H1 (cell line): ENCODE data around the gene PLEKHG3. TPM values are rescaled to one million over a fixed set of nuclear protein-coding genes. Genes with fewer than 3 reads are reported as not detected.

Experiments used
- CTCF ChIA-PET: fragments of 300-600 bp; sonication (Branson Sonifier 250); formaldehyde crosslinking; loops from one replicate; lab custom pipeline; 2021; ENCODE audit not compliant: partially characterized antibody; lab: Charles Lee
- POLR2A ChIA-PET: fragments of 300-600 bp; sonication (Branson Sonifier 250); formaldehyde crosslinking; loops from one replicate; lab custom pipeline; 2021; ENCODE audit warnings: inconsistent platforms; ENCODE audit not compliant: partially characterized antibody; lab: Charles Lee
- DNase-seq, 2 experiments: peaks; one replicate each; pipeline versions ENCODE4 v3.0.0 to v3.0.0-alpha.2; 2010 to 2022; ENCODE audit warnings: low spot score in 2 of 2, low read depth in 1 of 2, mixed read lengths in 1 of 2
- FAIRE-seq: peaks from 2 replicates; lab custom pipeline; 2011; peaks lifted over from hg19 to GRCh38; lab: Jason Lieb, UNC
- H2AFZ ChIP-seq: 2 replicates; pipeline ENCODE4 v1.8.1; 2012; ENCODE audit warnings: low read length, inconsistent platforms
- H2AK5ac ChIP-seq: 2 replicates; pipeline ENCODE4 v1.6.1; 2013; ENCODE audit warnings: low read depth, low read length
- H2BK120ac ChIP-seq: replicated peaks from 2 replicates; pipeline ENCODE3; 2013; ENCODE audit warnings: low read depth, low read length, inconsistent platforms
- H2BK12ac ChIP-seq: 2 replicates; pipeline ENCODE4 v1.6.1; 2013; ENCODE audit warnings: low read depth, low read length
- H2BK15ac ChIP-seq: 2 replicates; pipeline ENCODE4 v1.6.1; 2013; ENCODE audit warnings: low read length
- H2BK20ac ChIP-seq: 2 replicates; pipeline ENCODE4 v1.6.1; 2013; ENCODE audit warnings: low read length
- H2BK5ac ChIP-seq: 2 replicates; pipeline ENCODE4 v1.6.1; 2013; ENCODE audit warnings: low read depth, low read length
- H3K14ac ChIP-seq: 2 replicates; pipeline ENCODE4 v1.6.1; 2013; ENCODE audit warnings: inconsistent platforms; ENCODE audit not compliant: insufficient read length
- H3K18ac ChIP-seq: 2 replicates; pipeline ENCODE4 v1.6.1; 2013; ENCODE audit warnings: low read length; ENCODE audit errors: extremely low read depth
- H3K23ac ChIP-seq: 2 replicates; pipeline ENCODE4 v1.6.1; 2013; ENCODE audit warnings: inconsistent platforms; ENCODE audit not compliant: insufficient read length
- H3K23me2 ChIP-seq: 2 replicates; pipeline ENCODE4 v1.6.1; 2013; ENCODE audit warnings: low read depth, low read length
- H3K27ac ChIP-seq: 2 replicates; pipeline ENCODE4 v1.6.1; 2011; ENCODE audit warnings: low read depth, low read length, inconsistent platforms
- H3K27me3 ChIP-seq, 4 experiments: replicated peaks in 1 of 4; 1 replicate in 1 of 4; 2 replicates in 3 of 4; pipeline versions ENCODE4 v1.6.1 to v1.8.1; 2011 to 2013; ENCODE audit warnings: low read length in 3 of 4, mild to moderate bottlenecking in 3 of 4, inconsistent platforms in 2 of 4, mixed read lengths in 2 of 4, moderate library complexity in 1 of 4; ENCODE audit not compliant: control insufficient read depth in 3 of 4, insufficient read depth in 3 of 4; ENCODE audit errors: extremely low read depth in 1 of 4
- H3K36me3 ChIP-seq, 4 experiments: 2 replicates each; pipeline versions ENCODE4 v1.6.1 to v1.8.1; 2011 to 2013; ENCODE audit warnings: mild to moderate bottlenecking in 4 of 4, low read length in 3 of 4, moderate library complexity in 2 of 4, control low read depth in 1 of 4, inconsistent platforms in 1 of 4; ENCODE audit not compliant: insufficient read depth in 4 of 4, control insufficient read depth in 2 of 4
- H3K4ac ChIP-seq: replicated peaks from 2 replicates; pipeline ENCODE3; 2013; ENCODE audit warnings: low read length, low read depth, mixed read lengths, inconsistent platforms; ENCODE audit not compliant: insufficient read length
- H3K4me1 ChIP-seq, 4 experiments: replicated peaks in 1 of 4; 1 replicate in 1 of 4; 2 replicates in 3 of 4; pipeline versions ENCODE4 v1.6.1 to v1.8.1; 2011 to 2013; ENCODE audit warnings: low read length in 3 of 4, inconsistent platforms in 2 of 4, mixed read lengths in 1 of 4; ENCODE audit not compliant: insufficient read depth in 4 of 4, control insufficient read depth in 3 of 4
- H3K4me2 ChIP-seq, 2 experiments: 2 replicates each; pipeline versions ENCODE4 v1.6.1 to v1.8.1; 2011 to 2013; ENCODE audit warnings: low read depth in 2 of 2, low read length in 2 of 2, control low read depth in 1 of 2, inconsistent platforms in 1 of 2, mild to moderate bottlenecking in 1 of 2; ENCODE audit not compliant: insufficient read depth in 1 of 2
- H3K4me3 ChIP-seq, 4 experiments: fragments of 200-600, 300-600 bp in 1 of 4; sonication (generic), shearing (Covaris generic), sonication (Bioruptor Twin) in 1 of 4; 2 replicates each; pipeline versions ENCODE4 v1.5.1 to v1.8.1; 2011 to 2016; ENCODE audit warnings: low read length in 4 of 4, low read depth in 3 of 4, control low read depth in 2 of 4, inconsistent platforms in 2 of 4, mild to moderate bottlenecking in 2 of 4, mixed read lengths in 1 of 4, moderate library complexity in 1 of 4; ENCODE audit not compliant: insufficient read depth in 2 of 4; ENCODE audit errors: extremely low read depth in 1 of 4
- H3K56ac ChIP-seq: replicated peaks from 2 replicates; pipeline ENCODE3; 2013; ENCODE audit warnings: low read depth, mild to moderate bottlenecking, mixed read lengths, low read length, inconsistent platforms; ENCODE audit not compliant: insufficient read length
- H3K79me1 ChIP-seq: 2 replicates; pipeline ENCODE4 v1.6.1; 2013; ENCODE audit warnings: low read depth, low read length, control low read depth
- H3K79me2 ChIP-seq, 2 experiments: 2 replicates each; pipeline versions ENCODE4 v1.6.1 to v1.8.1; 2012 to 2013; ENCODE audit warnings: low read length in 2 of 2, mild to moderate bottlenecking in 2 of 2, inconsistent platforms in 1 of 2; ENCODE audit not compliant: insufficient read depth in 2 of 2, control insufficient read depth in 1 of 2
- H3K9ac ChIP-seq, 4 experiments: replicated peaks in 1 of 4; 1 replicate in 1 of 4; 2 replicates in 3 of 4; pipeline versions ENCODE4 v1.6.1 to v1.8.1; 2011 to 2013; ENCODE audit warnings: low read depth in 3 of 4, low read length in 3 of 4, control low read depth in 2 of 4, mild to moderate bottlenecking in 2 of 4, moderate library complexity in 2 of 4, inconsistent platforms in 1 of 4; ENCODE audit errors: extremely low read depth in 1 of 4
- H3K9me3 ChIP-seq, 2 experiments: 2 replicates each; pipeline versions ENCODE4 v1.6.1 to v1.8.1; 2012 to 2013; ENCODE audit warnings: mild to moderate bottlenecking in 2 of 2, moderate library complexity in 2 of 2, control low read depth in 1 of 2, inconsistent platforms in 1 of 2, low read depth in 1 of 2, low read length in 1 of 2, mixed read lengths in 1 of 2; ENCODE audit not compliant: insufficient read depth in 2 of 2
- H4K20me1 ChIP-seq, 2 experiments: replicated peaks in 1 of 2; 2 replicates each; pipeline versions ENCODE3 to v1.8.1; 2011 to 2013; ENCODE audit warnings: inconsistent platforms in 2 of 2, low read length in 2 of 2, mild to moderate bottlenecking in 1 of 2; ENCODE audit not compliant: insufficient read depth in 2 of 2, control insufficient read depth in 1 of 2
- H4K5ac ChIP-seq: 2 replicates; pipeline ENCODE4 v1.6.1; 2013; ENCODE audit warnings: low read length, low read depth, mixed read lengths, inconsistent platforms; ENCODE audit not compliant: insufficient read length
- H4K8ac ChIP-seq: 2 replicates; pipeline ENCODE4 v1.8.0; 2013; ENCODE audit warnings: mild to moderate bottlenecking, moderate library complexity, low read length, inconsistent platforms; ENCODE audit not compliant: insufficient read depth; ENCODE audit errors: extremely low read depth
- H4K91ac ChIP-seq: replicated peaks from 2 replicates; pipeline ENCODE3; 2013; ENCODE audit warnings: low read length, mixed read lengths, inconsistent platforms; ENCODE audit not compliant: insufficient read length
- CTBP2 ChIP-seq: IDR thresholded peaks from 2 replicates; pipeline ENCODE4 v1.7.0; 2011; ENCODE audit warnings: borderline replicate concordance, mild to moderate bottlenecking, moderate library complexity, mixed read lengths, low read length; ENCODE audit not compliant: insufficient read depth, insufficient read length
- SIN3A ChIP-seq, 2 experiments: IDR thresholded peaks in 1 of 2; conservative IDR thresholded peaks in 1 of 2; 2 replicates each; pipeline ENCODE4 v1.6.1; 2011 to 2012; ENCODE audit warnings: low read length in 2 of 2, improper control_type of control experiment in 1 of 2, low read depth in 1 of 2, mild to moderate bottlenecking in 1 of 2
- WGBS, 2 experiments: shearing (Covaris generic) in 1 of 2; methylation state at CpG; one replicate each; pipeline versions ENCODE4 v1.1.6 to v1.1.7; 2013 to 2015; ENCODE audit warnings: low lambda C conversion rate in 2 of 2, mixed read lengths in 2 of 2, inconsistent platforms in 1 of 2, low coverage in 1 of 2, missing lambda C conversion rate in 1 of 2; ENCODE audit not compliant: insufficient replicate concordance in 2 of 2, insufficient coverage in 1 of 2, insufficient read length in 1 of 2; ENCODE audit errors: extremely low coverage in 1 of 2, missing lambda C conversion rate in 1 of 2; 5-methylcytosine and 5-hydroxymethylcytosine counted together
- polyA plus RNA-seq, 7 experiments: library from polyadenylated mRNA; depleted of rRNA in 3 of 7; stranded (reverse) in 5 of 7; unstranded in 2 of 7; fragments of >200 nt in 5 of 7; fragments of 200-250 nt in 2 of 7; gene quantifications; 1 replicate in 5 of 7; 2 replicates in 1 of 7; 4 replicates in 1 of 7; pipeline versions ENCODE4 v1.2.1 to v1.2.3, GENCODE V29; 2011 to 2013; ENCODE audit warnings: missing spikeins in 2 of 7, mixed read lengths in 2 of 7
- total RNA-seq: library from RNA; stranded (reverse); fragmentation: NEBNext Ultra II Directional; extraction: Animal tissue kit (Norgen Biotek cat#: 25700); gene quantifications from 2 replicates; pipeline ENCODE4 v1.2.1, GENCODE V29; 2021
- TF ChIP-seq, protein P1 (sequence below): IDR thresholded peaks from 2 replicates; pipeline ENCODE4 v1.6.1; 2012; ENCODE audit warnings: inconsistent platforms

PLEKHG3 gene
- total and polyA plus RNA-seq, 2 of the 8 experiments (the other 6 are each of a cell fraction or from before 2014, with no cell fraction given): 43.4 to 90.6 TPM

DNA sequence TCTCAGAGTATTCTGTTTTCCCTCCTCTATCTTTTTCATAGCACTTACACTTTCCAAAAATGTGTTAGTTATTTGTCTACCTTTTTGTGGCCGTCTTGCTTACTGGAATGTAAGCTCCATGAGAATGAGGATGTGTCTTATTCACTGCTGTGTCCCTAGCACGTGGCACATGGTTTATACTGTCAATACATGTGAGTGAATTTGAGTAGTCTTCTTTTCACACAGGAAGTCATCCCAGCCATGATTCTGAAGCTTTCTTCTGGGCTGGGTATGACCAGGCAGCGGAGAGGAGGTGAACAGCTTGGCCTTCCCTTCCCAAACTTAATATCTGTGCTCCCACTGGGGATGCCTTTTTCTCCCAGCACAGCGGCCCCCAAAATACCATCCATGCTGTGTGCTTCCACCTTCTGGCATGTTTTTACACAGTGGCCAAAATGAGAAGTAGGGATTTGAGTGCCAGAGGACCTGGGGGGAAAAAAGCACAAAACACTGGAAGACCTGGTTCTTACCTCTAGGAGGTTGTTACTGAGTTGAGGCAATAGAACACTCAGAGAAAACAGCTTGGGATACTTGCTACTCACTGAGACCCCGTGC is 10.3 kb downstream of the PLEKHG3 start:
- Histone ChIP-seq H3K9ac (no peak overlapping the region), H3K23me2 (peaks cover 12% of the 10 kb centered on the region; the same call in 1 of the 2 replicates)
- POLR2A ChIA-PET: interaction anchor here (1.3 to 5.4 kb wide), 4 partner anchors 10 to 210 kb away, joined by 3 to 102 read pairs (median 6); partner anchors contain the start of genes PLEKHG3 and ZBTB1

More for the DNA sequence above, 10.3 kb downstream of the PLEKHG3 start:
- Histone ChIP-seq H3K18ac (peak overlapping the region; percentile 89; the same call in 1 of the 2 replicates), H3K79me1 (peaks cover 23% of the 10 kb centered on the region), H2BK15ac (0 out of 2 replicates have a peak overlapping the region, but pooled peaks have one; percentile 63), H4K5ac (no peak overlapping the region), H2BK12ac (peak overlapping the region; percentile 72), H3K14ac (no peak overlapping the region), H4K20me1 (peaks cover 4 to 24% of the 10 kb centered on the region in 2 experiments), H2AFZ (no peak overlapping the region), H4K8ac (no peak overlapping the region), H3K4me2 (peak overlapping the region; percentile 7 to 69; a peak in 2 of 4 replicates), H3K4ac (no peak overlapping the region), H3K36me3 (peaks cover 0 to 9% (median 0%) of the 10 kb centered on the region in 4 experiments; a peak in 2 of 8 replicates), H3K27me3 (0 out of 7 replicates have a peak, but pooled peaks cover 0 to 3% (median 0%) of the 10 kb centered on the region in 4 experiments), H3K79me2 (peaks cover 24 to 90% of the 10 kb centered on the region in 2 experiments), H3K56ac (no peak overlapping the region), H3K4me1 (peaks cover 39 to 52% (median 40%) of the 10 kb centered on the region in 4 experiments), H2BK20ac (peak overlapping the region; percentile 35; the same call in 1 of the 2 replicates), H2BK5ac (no peak overlapping the region), H3K9me3 (peaks cover 3% of the 10 kb centered on the region in 2 experiments), H3K27ac (no peak overlapping the region), H4K91ac (no peak overlapping the region), H3K23ac (no peak overlapping the region), H3K4me3 (no peak overlapping the region), H2BK120ac (no peak overlapping the region), H2AK5ac (0 out of 2 replicates have a peak overlapping the region, but pooled peaks have one; percentile 41)
- CTCF ChIA-PET: interaction anchor here (1.0 to 5.6 kb wide), 10 partner anchors 10 to 57 kb away, joined by 3 to 74 read pairs (median 4); partner anchors contain the start of gene PLEKHG3
- 80% methylated on average over 5 of the region's 5 CpGs; no CpG with 5 or more reads in 1 of the 2 experiments for WGBS, 2 experiments
- DNase-seq: no peak
- TF ChIP-seq CTBP2: no peak
- TF ChIP-seq, protein P1, sequence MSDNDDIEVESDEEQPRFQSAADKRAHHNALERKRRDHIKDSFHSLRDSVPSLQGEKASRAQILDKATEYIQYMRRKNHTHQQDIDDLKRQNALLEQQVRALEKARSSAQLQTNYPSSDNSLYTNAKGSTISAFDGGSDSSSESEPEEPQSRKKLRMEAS: no peak
- TF ChIP-seq SIN3A (conservative IDR thresholded peaks at IDR 0.05 in 1 of 2, IDR thresholded peaks at IDR 0.05 in 1 of 2; ENCODE audit: low read depth in 1 of 2, low read length in 2 of 2): no peak
- FAIRE-seq: no peak
